H1 (cell line): ENCODE results near the gene TNFRSF13B. TPM values are rescaled to one million over a fixed set of nuclear protein-coding genes. Genes with fewer than 3 reads are reported as not detected.

Experiments used
- CTCF ChIA-PET: fragments of 300-600 bp; sonication (Branson Sonifier 250); formaldehyde crosslinking; loops from one replicate; lab custom pipeline; 2021; ENCODE audit not compliant: partially characterized antibody; lab: Charles Lee
- POLR2A ChIA-PET: fragments of 300-600 bp; sonication (Branson Sonifier 250); formaldehyde crosslinking; loops from one replicate; lab custom pipeline; 2021; ENCODE audit warnings: inconsistent platforms; ENCODE audit not compliant: partially characterized antibody; lab: Charles Lee
- DNase-seq, 2 experiments: peaks; one replicate each; pipeline versions ENCODE4 v3.0.0 to v3.0.0-alpha.2; 2010 to 2022; ENCODE audit warnings: low spot score in 2 of 2, low read depth in 1 of 2, mixed read lengths in 1 of 2
- FAIRE-seq: peaks from 2 replicates; lab custom pipeline; 2011; peaks lifted over from hg19 to GRCh38; lab: Jason Lieb, UNC
- H2AFZ ChIP-seq: 2 replicates; pipeline ENCODE4 v1.8.1; 2012; ENCODE audit warnings: low read length, inconsistent platforms
- H2AK5ac ChIP-seq: 2 replicates; pipeline ENCODE4 v1.6.1; 2013; ENCODE audit warnings: low read depth, low read length
- H2BK120ac ChIP-seq: replicated peaks from 2 replicates; pipeline ENCODE3; 2013; ENCODE audit warnings: low read depth, low read length, inconsistent platforms
- H2BK12ac ChIP-seq: 2 replicates; pipeline ENCODE4 v1.6.1; 2013; ENCODE audit warnings: low read depth, low read length
- H2BK15ac ChIP-seq: 2 replicates; pipeline ENCODE4 v1.6.1; 2013; ENCODE audit warnings: low read length
- H2BK20ac ChIP-seq: 2 replicates; pipeline ENCODE4 v1.6.1; 2013; ENCODE audit warnings: low read length
- H2BK5ac ChIP-seq: 2 replicates; pipeline ENCODE4 v1.6.1; 2013; ENCODE audit warnings: low read depth, low read length
- H3K14ac ChIP-seq: 2 replicates; pipeline ENCODE4 v1.6.1; 2013; ENCODE audit warnings: inconsistent platforms; ENCODE audit not compliant: insufficient read length
- H3K18ac ChIP-seq: 2 replicates; pipeline ENCODE4 v1.6.1; 2013; ENCODE audit warnings: low read length; ENCODE audit errors: extremely low read depth
- H3K23ac ChIP-seq: 2 replicates; pipeline ENCODE4 v1.6.1; 2013; ENCODE audit warnings: inconsistent platforms; ENCODE audit not compliant: insufficient read length
- H3K23me2 ChIP-seq: 2 replicates; pipeline ENCODE4 v1.6.1; 2013; ENCODE audit warnings: low read depth, low read length
- H3K27ac ChIP-seq: 2 replicates; pipeline ENCODE4 v1.6.1; 2011; ENCODE audit warnings: low read depth, low read length, inconsistent platforms
- H3K27me3 ChIP-seq, 4 experiments: replicated peaks in 1 of 4; 1 replicate in 1 of 4; 2 replicates in 3 of 4; pipeline versions ENCODE4 v1.6.1 to v1.8.1; 2011 to 2013; ENCODE audit warnings: low read length in 3 of 4, mild to moderate bottlenecking in 3 of 4, inconsistent platforms in 2 of 4, mixed read lengths in 2 of 4, moderate library complexity in 1 of 4; ENCODE audit not compliant: control insufficient read depth in 3 of 4, insufficient read depth in 3 of 4; ENCODE audit errors: extremely low read depth in 1 of 4
- H3K36me3 ChIP-seq, 4 experiments: 2 replicates each; pipeline versions ENCODE4 v1.6.1 to v1.8.1; 2011 to 2013; ENCODE audit warnings: mild to moderate bottlenecking in 4 of 4, low read length in 3 of 4, moderate library complexity in 2 of 4, control low read depth in 1 of 4, inconsistent platforms in 1 of 4; ENCODE audit not compliant: insufficient read depth in 4 of 4, control insufficient read depth in 2 of 4
- H3K4ac ChIP-seq: replicated peaks from 2 replicates; pipeline ENCODE3; 2013; ENCODE audit warnings: low read length, low read depth, mixed read lengths, inconsistent platforms; ENCODE audit not compliant: insufficient read length
- H3K4me1 ChIP-seq, 4 experiments: replicated peaks in 1 of 4; 1 replicate in 1 of 4; 2 replicates in 3 of 4; pipeline versions ENCODE4 v1.6.1 to v1.8.1; 2011 to 2013; ENCODE audit warnings: low read length in 3 of 4, inconsistent platforms in 2 of 4, mixed read lengths in 1 of 4; ENCODE audit not compliant: insufficient read depth in 4 of 4, control insufficient read depth in 3 of 4
- H3K4me2 ChIP-seq, 2 experiments: 2 replicates each; pipeline versions ENCODE4 v1.6.1 to v1.8.1; 2011 to 2013; ENCODE audit warnings: low read depth in 2 of 2, low read length in 2 of 2, control low read depth in 1 of 2, inconsistent platforms in 1 of 2, mild to moderate bottlenecking in 1 of 2; ENCODE audit not compliant: insufficient read depth in 1 of 2
- H3K4me3 ChIP-seq, 4 experiments: fragments of 200-600, 300-600 bp in 1 of 4; sonication (generic), shearing (Covaris generic), sonication (Bioruptor Twin) in 1 of 4; 2 replicates each; pipeline versions ENCODE4 v1.5.1 to v1.8.1; 2011 to 2016; ENCODE audit warnings: low read length in 4 of 4, low read depth in 3 of 4, control low read depth in 2 of 4, inconsistent platforms in 2 of 4, mild to moderate bottlenecking in 2 of 4, mixed read lengths in 1 of 4, moderate library complexity in 1 of 4; ENCODE audit not compliant: insufficient read depth in 2 of 4; ENCODE audit errors: extremely low read depth in 1 of 4
- H3K56ac ChIP-seq: replicated peaks from 2 replicates; pipeline ENCODE3; 2013; ENCODE audit warnings: low read depth, mild to moderate bottlenecking, mixed read lengths, low read length, inconsistent platforms; ENCODE audit not compliant: insufficient read length
- H3K79me1 ChIP-seq: 2 replicates; pipeline ENCODE4 v1.6.1; 2013; ENCODE audit warnings: low read depth, low read length, control low read depth
- H3K79me2 ChIP-seq, 2 experiments: 2 replicates each; pipeline versions ENCODE4 v1.6.1 to v1.8.1; 2012 to 2013; ENCODE audit warnings: low read length in 2 of 2, mild to moderate bottlenecking in 2 of 2, inconsistent platforms in 1 of 2; ENCODE audit not compliant: insufficient read depth in 2 of 2, control insufficient read depth in 1 of 2
- H3K9ac ChIP-seq, 4 experiments: replicated peaks in 1 of 4; 1 replicate in 1 of 4; 2 replicates in 3 of 4; pipeline versions ENCODE4 v1.6.1 to v1.8.1; 2011 to 2013; ENCODE audit warnings: low read depth in 3 of 4, low read length in 3 of 4, control low read depth in 2 of 4, mild to moderate bottlenecking in 2 of 4, moderate library complexity in 2 of 4, inconsistent platforms in 1 of 4; ENCODE audit errors: extremely low read depth in 1 of 4
- H3K9me3 ChIP-seq, 2 experiments: 2 replicates each; pipeline versions ENCODE4 v1.6.1 to v1.8.1; 2012 to 2013; ENCODE audit warnings: mild to moderate bottlenecking in 2 of 2, moderate library complexity in 2 of 2, control low read depth in 1 of 2, inconsistent platforms in 1 of 2, low read depth in 1 of 2, low read length in 1 of 2, mixed read lengths in 1 of 2; ENCODE audit not compliant: insufficient read depth in 2 of 2
- H4K20me1 ChIP-seq, 2 experiments: replicated peaks in 1 of 2; 2 replicates each; pipeline versions ENCODE3 to v1.8.1; 2011 to 2013; ENCODE audit warnings: inconsistent platforms in 2 of 2, low read length in 2 of 2, mild to moderate bottlenecking in 1 of 2; ENCODE audit not compliant: insufficient read depth in 2 of 2, control insufficient read depth in 1 of 2
- H4K5ac ChIP-seq: 2 replicates; pipeline ENCODE4 v1.6.1; 2013; ENCODE audit warnings: low read length, low read depth, mixed read lengths, inconsistent platforms; ENCODE audit not compliant: insufficient read length
- H4K8ac ChIP-seq: 2 replicates; pipeline ENCODE4 v1.8.0; 2013; ENCODE audit warnings: mild to moderate bottlenecking, moderate library complexity, low read length, inconsistent platforms; ENCODE audit not compliant: insufficient read depth; ENCODE audit errors: extremely low read depth
- H4K91ac ChIP-seq: replicated peaks from 2 replicates; pipeline ENCODE3; 2013; ENCODE audit warnings: low read length, mixed read lengths, inconsistent platforms; ENCODE audit not compliant: insufficient read length
- ATF2 ChIP-seq: IDR thresholded peaks from 2 replicates; pipeline ENCODE4 v1.6.1; 2012; ENCODE audit warnings: low read length, inconsistent platforms
- CEBPB ChIP-seq: IDR thresholded peaks from 2 replicates; pipeline ENCODE4 v1.6.1; 2012; ENCODE audit warnings: low read depth, low read length
- E2F6 ChIP-seq: IDR thresholded peaks from 2 replicates; pipeline ENCODE4 v1.6.1; 2012; ENCODE audit warnings: inconsistent platforms
- MAFK ChIP-seq: IDR thresholded peaks from 2 replicates; pipeline ENCODE4 v1.6.1; 2012; ENCODE audit warnings: low read depth, mild to moderate bottlenecking, improper control_type of control experiment, low read length
- NRF1 ChIP-seq: IDR thresholded peaks from 2 replicates; pipeline ENCODE4 v1.6.1; 2011; ENCODE audit warnings: mild to moderate bottlenecking, low read depth, low read length, improper control_type of control experiment
- RAD21 ChIP-seq, 2 experiments: IDR thresholded peaks in 1 of 2; conservative IDR thresholded peaks in 1 of 2; 2 replicates each; pipeline ENCODE4 v1.6.1; 2011; ENCODE audit warnings: low read depth in 2 of 2, low read length in 2 of 2, improper control_type of control experiment in 1 of 2, inconsistent platforms in 1 of 2, mild to moderate bottlenecking in 1 of 2, moderate library complexity in 1 of 2
- SAP30 ChIP-seq: fragments of 300-600 bp; sonication (generic); IDR thresholded peaks from 2 replicates; pipeline ENCODE4 v1.7.1; 2012; ENCODE audit warnings: low read length, moderate library complexity, mild to moderate bottlenecking, inconsistent platforms; ENCODE audit not compliant: insufficient read depth, insufficient replicate concordance
- SRF ChIP-seq: IDR thresholded peaks from 2 replicates; pipeline ENCODE4 v1.6.1; 2011; ENCODE audit warnings: mild to moderate bottlenecking, low read depth, low read length, moderate library complexity
- WGBS, 2 experiments: shearing (Covaris generic) in 1 of 2; methylation state at CpG; one replicate each; pipeline versions ENCODE4 v1.1.6 to v1.1.7; 2013 to 2015; ENCODE audit warnings: low lambda C conversion rate in 2 of 2, mixed read lengths in 2 of 2, inconsistent platforms in 1 of 2, low coverage in 1 of 2, missing lambda C conversion rate in 1 of 2; ENCODE audit not compliant: insufficient replicate concordance in 2 of 2, insufficient coverage in 1 of 2, insufficient read length in 1 of 2; ENCODE audit errors: extremely low coverage in 1 of 2, missing lambda C conversion rate in 1 of 2; 5-methylcytosine and 5-hydroxymethylcytosine counted together
- polyA plus RNA-seq, 7 experiments: library from polyadenylated mRNA; depleted of rRNA in 3 of 7; stranded (reverse) in 5 of 7; unstranded in 2 of 7; fragments of >200 nt in 5 of 7; fragments of 200-250 nt in 2 of 7; gene quantifications; 1 replicate in 5 of 7; 2 replicates in 1 of 7; 4 replicates in 1 of 7; pipeline versions ENCODE4 v1.2.1 to v1.2.3, GENCODE V29; 2011 to 2013; ENCODE audit warnings: missing spikeins in 2 of 7, mixed read lengths in 2 of 7
- total RNA-seq: library from RNA; stranded (reverse); fragmentation: NEBNext Ultra II Directional; extraction: Animal tissue kit (Norgen Biotek cat#: 25700); gene quantifications from 2 replicates; pipeline ENCODE4 v1.2.1, GENCODE V29; 2021
- TF ChIP-seq, protein P1 (sequence below): IDR thresholded peaks from 2 replicates; pipeline ENCODE4 v1.6.1; 2011; ENCODE audit warnings: low read depth, mild to moderate bottlenecking, low read length; ENCODE audit not compliant: insufficient read depth

The TNFRSF13B gene
- total and polyA plus RNA-seq, 2 of the 8 experiments (the other 6 are each of a cell fraction or from before 2014, with no cell fraction given), result not detected

- Histone ChIP-seq H4K8ac (no peak overlapping the region), H4K91ac (no peak overlapping the region), H3K27me3 (no peaks in the 10 kb centered on the region), H3K14ac (no peak overlapping the region), H2BK12ac (no peak overlapping the region), H3K36me3 (no peaks in the 10 kb centered on the region), H3K23me2 (no peaks in the 10 kb centered on the region), H3K9ac (no peak overlapping the region; a peak in 1 of 7 replicates), H3K79me1 (no peaks in the 10 kb centered on the region), H4K20me1 (no peaks in the 10 kb centered on the region), H3K18ac (no peak overlapping the region), H3K4me3 (no peak overlapping the region), H2BK5ac (no peak overlapping the region), H2AK5ac (no peak overlapping the region), H2BK120ac (no peak overlapping the region), H3K23ac (no peak overlapping the region), H2BK15ac (no peak overlapping the region), H3K4me2 (no peak overlapping the region), H3K4me1 (peaks cover 0 to 4% (median 0%) of the 10 kb centered on the region in 4 experiments; a peak in 1 of 7 replicates), H3K56ac (no peak overlapping the region), H4K5ac (no peak overlapping the region), H2AFZ (no peak overlapping the region), H3K79me2 (no peaks in the 10 kb centered on the region), H3K27ac (no peak overlapping the region), H3K9me3 (peaks cover 0 to 3% of the 10 kb centered on the region in 2 experiments; a peak in 1 of 4 replicates), H2BK20ac (no peak overlapping the region), H3K4ac (no peak overlapping the region)
- ChIA-PET CTCF (interaction anchor here (0.7 to 2.4 kb wide), 19 partner anchors 8 to 201 kb away, joined by 3 to 12 read pairs (median 4); no protein-coding TSS in a partner anchor), POLR2A (interaction anchor here (0.6 kb wide), 2 partner anchors 98 to 740 kb away, joined by 3 to 4 read pairs; no protein-coding TSS in a partner anchor)
- FAIRE-seq (no peak), DNase-seq (no peak)
- WGBS, 2 experiments, result 82% methylated on average over 7 of the region's 7 CpGs; no CpG with 5 or more reads in 1 of the 2 experiments
- TF ChIP-seq E2F6 (no peak), ATF2 (no peak), CEBPB (no peak), MAFK (no peak), NRF1 (no peak), SRF (no peak), SAP30 (no peak), RAD21 (IDR thresholded peaks at IDR 0.05 in 1 of 2, conservative IDR thresholded peaks at IDR 0.05 in 1 of 2; ENCODE audit: low read depth in 2 of 2, low read length in 2 of 2) (no peak)
- TF ChIP-seq, protein P1, sequence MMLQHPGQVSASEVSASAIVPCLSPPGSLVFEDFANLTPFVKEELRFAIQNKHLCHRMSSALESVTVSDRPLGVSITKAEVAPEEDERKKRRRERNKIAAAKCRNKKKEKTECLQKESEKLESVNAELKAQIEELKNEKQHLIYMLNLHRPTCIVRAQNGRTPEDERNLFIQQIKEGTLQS, result no peak
Observed at GRCh38 chr17:16999931-17000625, 28.2 kb upstream of the TNFRSF13B start.
